ENCODE measurements around the gene KDM8.
"Not testable (repeated sequence)": the region's sequence is repeated elsewhere in the genome, so short reads cannot be mapped to it uniquely, and the experiment has no call there.

KDM8 gene

GRCh38 chr16:27248036-27248435 lies 44.7 kb downstream of the KDM8 start:
- no peak for TF ChIP-seq CTCF (conservative IDR thresholded peaks at IDR 0.05; ENCODE audit: low read depth, low read length)
- no peak overlapping the region for H3K4me3 ChIP-seq (ENCODE audit: low read depth, low read length)
- DNase-seq (ENCODE audit: low read depth), result no peak

GRCh38 chr16:27248886-27249285 lies 45.6 kb downstream of the KDM8 start:
- DNase-seq (ENCODE audit: low read depth); H3K4me3 ChIP-seq (ENCODE audit: low read depth, low read length): not testable (repeated sequence)

- DNase-seq (ENCODE audit: low read depth), result no peak
- no peak overlapping the region for H3K4me3 ChIP-seq (ENCODE audit: low read depth, low read length)
- no peak for TF ChIP-seq CTCF (conservative IDR thresholded peaks at IDR 0.05; ENCODE audit: low read depth, low read length)
Observed at GRCh38 chr16:27251541-27252205, 48.3 kb downstream of the KDM8 start.

GRCh38 chr16:27252206-27252585 lies 48.9 kb downstream of the KDM8 start:
- no peak for DNase-seq (ENCODE audit: low read depth)
- TF ChIP-seq CTCF (conservative IDR thresholded peaks at IDR 0.05; ENCODE audit: low read depth, low read length), result no peak
- H3K4me3 ChIP-seq (ENCODE audit: low read depth, low read length), result no peak overlapping the region

- H3K4me3 ChIP-seq (ENCODE audit: low read depth, low read length), result no peak overlapping the region
- no peak for TF ChIP-seq CTCF (conservative IDR thresholded peaks at IDR 0.05; ENCODE audit: low read depth, low read length)
- peak; percentile 89 for DNase-seq (ENCODE audit: low read depth)
Observed at GRCh38 chr16:27253526-27253930, 50.2 kb downstream of the KDM8 start.

GRCh38 chr16:27254262-27254811 lies 51.0 kb downstream of the KDM8 start:
- TF ChIP-seq CTCF (conservative IDR thresholded peaks at IDR 0.05; ENCODE audit: low read depth, low read length), result no peak
- no peak overlapping the region for H3K4me3 ChIP-seq (ENCODE audit: low read depth, low read length)
- DNase-seq (ENCODE audit: low read depth), result peak; percentile 65

GRCh38 chr16:27256861-27257260 lies 53.5 kb downstream of the KDM8 start:
- DNase-seq (ENCODE audit: low read depth), result no peak
- H3K4me3 ChIP-seq (ENCODE audit: low read depth, low read length), result no peak overlapping the region
- TF ChIP-seq CTCF (conservative IDR thresholded peaks at IDR 0.05; ENCODE audit: low read depth, low read length), result no peak
